ENCODE data around the gene RBM5. TPM values are rescaled to one million over a fixed set of nuclear protein-coding genes. Genes with fewer than 3 reads are reported as not detected.

The RBM5 gene
- 120 and 131 TPM in 2 replicates for total RNA-seq

GRCh38 chr3:50088725-50089608 lies at the start of gene RBM5:
Gene RBM5, plus strand, starts transcription at chr3:50088919. Its CDS starts 1,516 bp downstream, at chr3:50090435.

GRCh38 chr3:50154840-50155490 lies 66.2 kb downstream of the RBM5 start, which contains the start of gene SEMA3F:
Gene SEMA3F, plus strand, starts transcription at chr3:50155324. Its CDS starts 4,299 bp downstream, at chr3:50159623.

Other genes starting within 250 kb of the RBM5 start
- 1.8 and 3.3 TPM in 2 replicates for gene TRAIP, start 232.4 kb upstream of the RBM5 start, total RNA-seq
- gene CAMKV, start 219.0 kb upstream of the RBM5 start, total RNA-seq: not detected in 2 replicates
- gene MST1R, start 185.0 kb upstream of the RBM5 start, total RNA-seq: 0.79 and 1.4 TPM in 2 replicates
- 12.7 and 14.6 TPM in 2 replicates for gene MON1A, start 159.1 kb upstream of the RBM5 start, total RNA-seq
- gene RBM6, start 148.8 kb upstream of the RBM5 start, total RNA-seq: 40.1 and 40.9 TPM in 2 replicates
- gene SEMA3F, start 66.4 kb downstream of the RBM5 start, total RNA-seq: 18.6 and 31.0 TPM in 2 replicates
- not detected in 2 replicates for gene GNAT1, start 102.7 kb downstream of the RBM5 start, total RNA-seq
- not detected in 2 replicates for gene SLC38A3, start 116.4 kb downstream of the RBM5 start, total RNA-seq
- gene GNAI2, start 147.3 kb downstream of the RBM5 start, total RNA-seq: 286 and 323 TPM in 2 replicates
- gene SEMA3B, start 180.2 kb downstream of the RBM5 start, total RNA-seq: 17.2 and 25.6 TPM in 2 replicates
- gene LSMEM2, start 190.2 kb downstream of the RBM5 start, total RNA-seq: not detected in 2 replicates
- 53.4 and 85.1 TPM in 2 replicates for gene IFRD2, start 203.5 kb downstream of the RBM5 start, total RNA-seq
- gene HYAL3, start 210.5 kb downstream of the RBM5 start, total RNA-seq: 10.6 and 10.8 TPM in 2 replicates
- 3.5 and 5.4 TPM in 2 replicates for gene NAA80, start 210.5 kb downstream of the RBM5 start, total RNA-seq
- 0.89 and 2.5 TPM in 2 replicates for gene HYAL1, start 214.7 kb downstream of the RBM5 start, total RNA-seq
- 64.6 and 107 TPM in 2 replicates for gene HYAL2, start 233.8 kb downstream of the RBM5 start, total RNA-seq
- gene TUSC2, start 239.3 kb downstream of the RBM5 start, total RNA-seq: 14.5 and 18.3 TPM in 2 replicates